HG03565 (cell line): ENCODE measurements around the gene SFXN4.
"Not testable (repeated sequence)": the region's sequence is repeated elsewhere in the genome, so short reads cannot be mapped to it uniquely, and the experiment has no call there.

ENCODE experiments used
- ATAC-seq: cut with Tn5 transposase; IDR thresholded peaks from one replicate; pipeline ENCODE4 v1.9.1; 2021; ENCODE audit warnings: mild to moderate bottlenecking, moderate library complexity; ENCODE audit not compliant: unreplicated experiment

Gene SFXN4

DNA sequence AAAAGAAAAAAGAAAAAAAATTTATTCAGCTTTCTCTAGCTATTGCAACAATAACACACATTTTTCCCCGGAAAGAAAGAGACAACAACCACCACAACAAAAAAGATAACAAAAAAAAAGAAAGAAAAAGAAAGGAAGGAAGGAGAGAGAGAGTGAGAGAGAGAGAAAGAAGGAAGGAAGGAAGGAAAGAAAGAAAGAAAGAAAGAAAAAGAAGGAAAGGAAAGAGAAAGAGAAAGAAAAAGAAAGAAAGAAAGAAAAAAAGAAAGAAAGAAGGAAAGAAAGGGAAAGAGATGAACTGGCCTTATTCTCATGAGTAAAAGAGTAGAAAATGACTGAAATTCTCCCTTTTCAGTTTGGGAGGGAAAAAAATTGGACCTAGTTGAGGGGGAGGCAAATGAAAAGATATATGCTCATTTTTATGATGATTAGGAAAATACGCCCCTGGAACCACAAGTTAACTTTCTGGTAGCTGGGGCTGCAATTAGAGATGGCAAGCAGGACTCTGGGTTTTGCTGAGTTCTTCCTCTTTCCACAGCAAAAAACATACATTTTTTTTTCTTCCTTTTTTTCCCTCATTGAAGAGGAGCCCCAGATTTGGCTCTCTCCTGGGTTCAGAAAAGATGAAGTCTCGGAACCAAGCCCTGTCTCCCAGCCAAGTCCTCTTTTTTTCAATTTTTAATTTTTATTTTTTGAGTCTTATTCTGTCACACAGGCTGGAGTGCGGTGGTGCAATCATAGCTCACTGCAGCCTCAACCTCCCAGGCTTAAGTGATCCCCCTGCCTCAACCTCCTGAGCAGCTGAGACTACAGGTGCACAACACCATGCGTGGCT lies 25.7 kb upstream of the SFXN4 start:
- no peak for ATAC-seq

DNA sequence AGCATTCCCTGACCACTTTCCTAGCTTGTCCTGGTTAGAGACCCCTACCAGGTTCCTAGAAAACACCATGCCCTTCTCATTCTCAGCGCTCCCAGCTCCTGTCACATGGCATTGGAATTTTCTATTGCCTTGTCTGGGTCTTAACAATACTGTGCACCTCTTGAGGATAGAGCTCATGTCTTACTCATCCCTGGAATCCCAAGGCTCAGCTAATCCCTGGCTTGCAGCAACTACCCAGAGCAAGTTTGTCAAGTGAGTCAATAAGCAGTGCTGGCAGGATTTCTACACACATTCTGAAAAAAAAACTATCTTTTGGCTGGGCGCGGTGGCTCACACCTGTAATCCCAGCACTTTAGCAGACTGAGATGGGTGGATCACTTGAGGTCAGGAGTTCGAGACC lies 24.8 kb upstream of the SFXN4 start:
- ATAC-seq = no peak

DNA sequence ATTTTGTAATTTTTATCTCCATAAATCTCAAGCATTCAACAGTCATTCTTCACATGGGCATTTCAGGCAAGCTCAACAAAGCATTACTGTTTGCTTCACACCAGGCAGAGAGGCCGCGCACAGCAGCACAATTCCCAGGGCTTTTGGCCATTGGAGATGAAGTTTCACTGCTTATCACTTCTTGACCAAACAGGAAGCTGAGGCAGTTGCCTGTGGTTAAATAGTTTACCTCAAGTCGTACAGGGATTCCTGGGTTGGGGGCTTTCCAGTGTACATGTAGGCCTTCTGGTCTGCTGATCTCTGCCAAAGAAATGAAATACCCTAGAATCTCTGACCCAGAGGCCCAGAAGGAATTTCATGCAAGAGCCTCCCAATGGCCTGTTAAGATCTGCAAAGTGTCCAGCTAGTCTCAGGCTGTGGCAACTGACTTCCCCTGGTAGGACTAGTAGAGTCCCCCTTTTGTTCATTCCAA lies 24.3 kb upstream of the SFXN4 start:
- peak; percentile 56 for ATAC-seq

DNA sequence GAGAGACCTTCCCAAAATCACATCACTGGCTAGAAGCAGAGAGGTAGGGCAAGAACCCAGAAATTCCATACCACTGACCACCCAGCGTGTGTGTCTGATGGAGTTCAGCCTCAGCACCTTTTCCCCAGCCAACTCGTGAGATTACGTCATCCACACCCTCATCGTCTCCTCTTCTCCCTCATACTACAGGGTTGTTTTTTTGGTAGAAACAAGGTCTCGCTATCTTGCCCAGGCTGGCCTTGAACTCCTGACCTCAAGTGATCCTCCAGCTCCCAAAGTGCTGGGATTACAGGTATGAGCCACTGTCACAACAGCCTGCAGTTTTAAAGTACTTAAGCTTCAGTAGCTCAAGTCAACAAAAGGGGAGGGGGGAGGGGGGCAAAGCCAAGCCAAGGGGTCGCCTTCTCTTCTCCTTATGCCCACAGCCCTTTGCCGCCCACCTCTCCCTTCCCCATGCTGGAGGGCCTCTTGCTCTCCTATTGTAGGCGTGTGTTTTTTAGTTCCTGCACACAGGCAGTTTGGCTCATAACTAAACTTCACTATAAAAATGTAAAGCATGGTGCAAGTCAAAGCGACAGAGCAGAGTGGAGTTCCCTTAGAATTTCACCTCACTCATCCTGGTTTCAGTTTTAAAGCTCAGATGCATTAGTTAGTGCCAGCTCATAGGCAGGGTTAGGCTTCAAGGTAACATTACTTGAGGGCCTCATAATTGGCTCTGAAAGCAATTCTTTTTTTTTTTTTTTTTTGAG lies 18.3 kb upstream of the SFXN4 start:
- no peak for ATAC-seq

DNA sequence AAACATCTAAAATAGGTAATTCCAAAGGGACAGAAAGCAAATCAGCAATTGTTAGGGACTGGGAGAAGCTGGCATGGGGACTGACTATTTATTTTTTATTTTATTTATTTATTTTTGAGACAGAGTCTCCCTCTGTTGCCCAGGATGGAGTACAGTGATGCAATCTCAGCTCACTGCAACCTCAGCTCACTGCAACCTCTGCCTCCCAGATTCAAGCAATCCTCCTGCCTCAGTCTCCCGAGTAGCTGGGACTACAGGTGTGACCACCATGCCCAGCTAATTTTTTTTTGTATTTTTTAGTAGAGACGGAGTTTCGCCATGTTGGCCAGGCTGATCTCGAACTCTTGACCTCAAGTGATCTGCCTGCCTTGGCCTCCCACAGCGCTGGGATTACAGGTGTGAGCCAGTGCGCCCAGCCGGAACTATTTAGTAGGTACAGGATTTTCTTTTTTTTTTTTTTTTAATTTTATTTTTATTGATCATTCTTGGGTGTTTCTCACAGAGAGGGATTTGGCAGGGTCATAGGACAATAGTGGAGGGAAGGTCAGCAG lies 15.4 kb upstream of the SFXN4 start:
- not testable (repeated sequence) for ATAC-seq

DNA sequence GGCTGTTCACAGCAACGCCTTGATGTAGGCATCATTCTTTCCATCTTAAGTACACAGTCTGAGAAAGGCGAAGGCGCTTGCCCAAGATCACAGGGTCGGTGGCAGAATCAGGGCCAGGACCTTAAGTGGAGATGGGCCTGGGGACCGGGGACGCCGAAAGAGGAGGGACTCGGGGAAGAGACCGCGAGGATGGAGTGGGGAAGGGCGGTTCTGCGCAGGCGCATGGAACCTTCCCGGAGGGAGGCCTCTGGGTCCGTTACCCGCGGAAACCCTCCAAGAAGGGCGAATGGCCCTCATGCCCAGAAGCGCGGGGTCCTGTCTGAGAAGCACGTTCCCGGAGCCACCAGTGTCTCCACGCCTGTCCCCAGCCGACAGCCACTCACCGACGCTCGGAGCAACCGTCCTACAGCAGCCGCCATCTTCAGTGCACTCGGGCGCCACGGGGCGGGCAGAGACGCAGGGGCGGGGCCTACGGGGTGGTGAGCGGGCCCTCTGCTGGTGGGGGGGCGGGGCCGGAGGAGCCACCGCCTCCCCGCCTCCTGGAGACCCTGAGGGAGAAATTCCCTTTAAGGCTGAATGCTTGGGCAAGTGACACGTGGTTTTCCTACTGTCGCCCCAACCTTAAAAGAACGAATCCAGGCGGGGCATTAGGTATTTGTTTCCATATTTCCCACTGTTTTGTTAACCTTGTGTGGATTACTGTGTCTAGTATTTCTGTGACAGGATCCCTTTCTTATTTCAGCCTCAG lies 13.0 kb upstream of the SFXN4 start, which contains the start of gene PRDX3:
PRDX3 (minus strand) TSS at position 441 of the 748 bp plus-strand sequence; CDS start at position 419, 22 bp downstream.
- ATAC-seq = peak; percentile 64

DNA sequence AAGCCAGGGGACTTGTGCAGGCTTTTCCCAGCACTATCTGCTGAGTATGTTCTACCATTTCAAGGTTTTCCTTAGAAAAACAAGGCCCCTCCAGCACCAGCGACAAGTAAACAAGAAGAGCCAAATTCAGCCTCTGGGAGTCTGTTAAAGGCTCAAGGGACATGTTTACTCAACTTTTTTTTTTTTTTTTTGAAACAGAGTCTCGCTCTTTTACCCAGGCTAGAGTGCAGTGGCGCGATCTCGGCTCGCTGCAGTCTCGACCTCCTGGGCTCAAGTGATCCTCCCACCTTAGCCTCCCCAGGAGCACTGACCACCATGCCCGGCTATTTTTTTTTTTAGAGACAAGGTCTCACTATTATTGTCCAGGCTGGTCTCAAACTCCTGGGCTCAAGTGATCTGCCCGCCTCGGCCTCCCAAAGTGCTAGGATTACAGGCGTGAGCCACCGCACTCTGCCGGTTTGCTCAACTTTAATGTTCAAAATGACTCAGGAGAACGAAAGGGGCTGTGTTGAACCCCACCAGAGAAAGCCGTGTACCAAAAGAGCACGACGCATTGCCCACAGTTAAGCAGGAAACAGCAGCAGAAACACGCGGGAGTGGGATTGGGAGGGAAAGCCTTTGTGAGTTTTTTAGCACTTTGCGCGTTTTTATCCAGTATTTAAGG lies 12.3 kb upstream of the SFXN4 start:
- no peak for ATAC-seq

DNA sequence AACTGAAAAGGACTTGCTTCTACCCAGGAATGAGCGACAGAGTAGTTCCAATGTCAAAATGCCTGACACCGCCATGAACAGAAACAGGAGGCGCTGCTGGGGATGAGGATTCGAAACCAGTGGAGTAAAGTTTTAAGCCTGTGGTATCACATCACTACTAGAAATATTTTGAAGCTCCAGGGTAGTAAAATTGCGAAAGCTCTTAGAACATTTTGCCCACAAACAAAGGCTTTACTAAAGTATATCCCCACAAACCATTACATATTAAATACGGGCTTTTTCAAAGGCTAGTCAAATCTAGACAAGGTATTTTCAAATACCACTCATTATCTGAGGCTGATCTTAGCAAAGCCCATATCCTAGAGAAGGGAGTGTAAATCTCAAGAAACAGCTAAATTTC lies 10.7 kb upstream of the SFXN4 start:
- ATAC-seq = no peak

DNA sequence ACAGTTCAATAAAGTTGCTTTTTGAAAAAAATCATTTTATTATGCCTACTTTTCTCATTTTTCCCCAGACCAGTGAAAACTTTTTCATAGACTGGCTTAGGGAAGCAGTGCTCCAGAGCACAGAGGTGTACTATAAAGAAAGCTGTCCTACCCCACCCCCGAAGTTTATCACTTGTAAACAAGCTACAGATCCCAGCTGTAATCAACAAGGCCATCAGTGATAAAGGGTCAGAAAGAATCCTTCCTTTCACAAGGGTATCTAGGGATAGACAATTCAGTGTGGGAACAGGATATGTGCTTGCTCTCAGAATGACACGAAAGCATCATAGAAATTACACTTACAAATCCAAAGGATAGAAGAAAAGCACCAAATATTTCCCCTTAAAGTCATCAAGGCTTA lies 8.6 kb upstream of the SFXN4 start:
- no peak for ATAC-seq

DNA sequence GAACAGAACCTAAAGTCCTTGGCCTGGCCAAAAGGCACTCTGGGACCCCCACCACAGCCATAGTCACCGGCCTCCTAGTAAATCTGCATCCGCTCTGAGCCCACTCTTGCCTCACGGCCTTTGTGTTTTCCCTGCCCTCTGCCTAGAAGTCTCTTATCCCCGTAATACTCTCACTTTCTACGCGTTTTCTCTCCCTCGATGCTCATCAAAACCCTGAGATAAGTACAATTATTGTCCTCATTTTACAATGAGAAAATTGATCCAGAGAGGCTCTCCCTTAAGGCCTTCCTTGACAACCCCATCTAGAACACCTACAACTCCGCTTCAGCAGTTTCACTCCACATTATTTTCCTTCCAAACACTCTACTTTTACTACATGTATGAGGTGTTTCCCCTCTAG lies 1.5 kb upstream of the SFXN4 start:
- ATAC-seq = no peak

DNA sequence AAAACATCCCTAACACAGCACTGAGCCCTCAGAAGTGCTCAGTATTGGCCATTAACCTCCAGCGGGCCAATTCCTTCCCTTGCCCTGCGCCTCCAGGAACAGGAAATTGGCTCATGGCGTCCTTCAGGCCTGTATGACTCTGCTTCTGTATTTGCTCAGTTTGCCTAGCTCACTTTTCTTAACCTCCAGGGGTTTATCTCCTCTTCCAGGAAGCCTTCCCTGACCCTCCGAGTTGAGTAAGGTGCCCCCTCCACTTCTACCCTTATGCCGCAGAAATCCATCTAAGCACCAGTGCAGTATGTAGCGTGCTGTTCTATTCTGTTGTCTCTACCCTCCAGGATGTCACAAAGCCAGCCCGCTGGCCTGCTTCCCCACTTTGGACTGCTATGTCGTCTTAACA lies 1.1 kb upstream of the SFXN4 start:
- no peak for ATAC-seq

DNA sequence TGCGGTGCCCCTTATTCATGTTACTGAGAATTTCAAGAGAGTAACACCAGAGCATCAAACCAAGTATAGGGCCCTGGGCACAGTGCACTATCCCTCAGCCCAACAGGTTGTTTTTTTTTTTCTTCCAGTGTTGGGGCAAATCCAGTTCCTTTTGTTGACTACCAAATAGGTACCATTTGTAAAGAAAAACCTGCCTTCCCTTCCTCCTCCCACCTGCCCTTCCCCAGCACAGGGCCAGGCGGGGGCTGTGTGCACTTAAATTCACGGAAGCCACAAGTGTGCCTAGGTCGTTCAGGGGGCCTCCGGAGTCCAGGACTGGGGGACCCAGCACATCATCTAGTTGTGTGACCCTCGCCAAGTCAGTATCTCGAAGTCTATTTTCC lies 595 bp upstream of the SFXN4 start:
- ATAC-seq = no peak

DNA sequence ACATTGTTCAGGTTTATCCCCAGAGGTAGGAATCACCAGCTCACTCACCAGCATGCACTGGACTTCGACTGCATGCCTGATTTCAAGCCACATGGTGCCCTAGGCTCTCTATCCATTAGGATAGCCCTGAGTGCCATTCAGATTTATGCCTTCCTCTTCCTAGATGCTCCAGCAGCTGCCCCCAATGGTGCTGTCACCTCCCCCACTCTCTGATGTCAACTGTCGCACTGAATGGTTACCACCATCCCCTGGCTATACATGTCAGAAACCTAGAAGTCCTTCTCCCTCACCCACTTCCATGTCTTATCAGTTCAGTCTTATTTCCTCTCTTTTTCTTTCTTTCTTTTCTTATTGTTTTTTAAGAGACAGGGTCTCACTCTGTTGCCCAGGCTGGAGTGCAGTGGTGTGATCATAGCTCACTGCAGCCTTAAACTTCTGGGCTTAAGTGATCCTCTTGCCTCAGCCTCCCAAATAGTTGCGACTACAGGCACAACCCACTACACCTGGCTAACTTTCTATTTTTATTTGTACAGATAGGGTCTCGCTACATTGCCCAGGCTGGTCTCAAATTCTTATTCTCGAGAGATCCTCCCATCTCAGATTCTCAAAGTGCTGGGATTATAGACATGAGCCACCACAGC lies 2.9 kb downstream of the SFXN4 start:
- ATAC-seq = no peak

DNA sequence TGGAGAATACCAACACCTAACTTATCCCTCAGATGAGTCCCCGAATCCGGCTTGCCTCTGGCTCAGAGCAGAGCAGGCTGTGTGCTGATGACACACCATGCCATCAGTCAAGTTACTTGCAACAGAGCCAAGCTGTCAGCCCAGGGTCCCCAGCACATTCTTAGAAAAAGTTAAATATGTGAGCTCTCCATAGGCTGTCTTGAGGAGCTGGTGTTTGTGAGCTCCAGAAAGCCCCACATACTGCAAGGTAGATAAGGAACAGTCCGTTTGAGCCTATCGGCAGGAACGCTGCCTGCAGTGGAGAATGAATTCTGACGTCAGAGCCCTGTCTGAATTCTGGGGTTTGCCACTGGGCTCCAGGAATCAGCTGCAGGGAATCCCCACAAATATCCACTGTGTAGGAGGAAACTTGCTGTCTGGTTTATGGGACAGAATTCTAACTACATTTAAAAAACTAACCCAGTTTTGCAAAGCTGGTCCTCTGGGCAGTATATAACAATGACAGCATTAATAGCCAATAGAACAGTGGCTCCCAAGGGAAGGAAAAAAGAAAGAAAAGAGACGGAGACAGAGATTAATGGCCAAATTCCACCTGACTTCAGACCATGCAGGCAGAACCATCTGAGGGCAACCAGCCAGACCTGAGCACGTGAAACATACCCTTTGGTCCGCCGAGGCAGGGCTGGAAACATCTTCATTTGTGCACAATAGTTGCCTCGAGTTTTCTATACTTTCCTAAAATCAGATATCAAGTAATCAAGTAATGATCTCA lies 3.6 kb downstream of the SFXN4 start:
- ATAC-seq = no peak

DNA sequence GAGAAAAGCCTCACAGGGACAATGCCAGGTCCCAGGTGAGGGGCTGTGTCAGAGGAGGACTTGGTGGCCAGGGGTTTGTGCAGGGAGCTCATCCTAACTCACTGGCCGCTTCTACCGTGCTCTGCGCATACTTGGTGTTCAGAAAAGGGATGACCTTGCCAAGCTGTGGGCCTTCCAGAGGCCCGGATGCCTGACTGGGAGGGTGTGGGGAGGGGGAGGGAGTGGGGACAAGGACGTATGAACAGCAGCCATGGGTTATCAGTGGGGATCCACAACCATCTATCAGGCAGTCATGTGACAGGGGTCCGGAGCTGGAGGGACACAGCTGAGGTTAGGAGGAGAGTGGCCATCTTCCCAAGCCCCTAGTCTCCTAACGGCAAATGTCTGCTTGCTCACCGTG lies 6.2 kb downstream of the SFXN4 start:
- no peak for ATAC-seq

DNA sequence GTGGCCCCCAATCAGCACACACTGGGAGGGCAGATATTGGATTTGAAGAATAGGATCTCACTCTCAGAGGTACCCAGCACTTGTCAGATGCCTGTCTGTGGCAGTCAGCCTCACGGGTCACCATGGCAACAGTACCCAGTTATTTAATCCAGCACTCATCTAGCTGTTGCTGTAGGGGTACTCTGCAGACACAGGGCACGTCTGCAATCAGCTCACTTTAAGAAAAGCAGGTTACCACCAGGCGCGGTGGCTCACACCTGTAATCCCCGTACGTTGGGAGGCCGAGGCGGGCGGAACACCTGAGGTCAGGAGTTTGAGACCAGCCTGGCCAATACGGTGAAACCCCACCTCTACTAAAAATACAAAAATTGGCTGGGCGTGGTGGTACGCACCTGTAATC lies 11.9 kb downstream of the SFXN4 start:
- no peak for ATAC-seq

DNA sequence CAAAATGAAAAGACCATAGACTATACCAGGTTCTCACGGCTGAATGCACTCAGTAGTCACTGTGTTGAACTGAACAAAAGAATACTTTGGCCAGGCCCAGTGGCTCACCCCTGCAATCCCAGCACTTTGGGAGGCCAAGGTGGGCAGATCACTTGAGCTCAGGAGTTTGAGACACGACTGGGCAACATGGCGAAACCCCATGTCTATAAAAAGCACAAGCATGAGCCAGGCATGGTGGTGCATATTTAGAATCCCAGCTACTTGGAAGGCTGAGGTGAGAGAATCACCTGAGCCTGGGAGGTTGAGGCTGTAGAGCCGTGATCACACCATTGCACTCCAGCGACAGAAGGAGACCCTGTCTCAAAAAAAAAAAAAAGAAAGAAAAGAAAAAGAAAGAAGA lies 12.5 kb downstream of the SFXN4 start:
- no peak for ATAC-seq

DNA sequence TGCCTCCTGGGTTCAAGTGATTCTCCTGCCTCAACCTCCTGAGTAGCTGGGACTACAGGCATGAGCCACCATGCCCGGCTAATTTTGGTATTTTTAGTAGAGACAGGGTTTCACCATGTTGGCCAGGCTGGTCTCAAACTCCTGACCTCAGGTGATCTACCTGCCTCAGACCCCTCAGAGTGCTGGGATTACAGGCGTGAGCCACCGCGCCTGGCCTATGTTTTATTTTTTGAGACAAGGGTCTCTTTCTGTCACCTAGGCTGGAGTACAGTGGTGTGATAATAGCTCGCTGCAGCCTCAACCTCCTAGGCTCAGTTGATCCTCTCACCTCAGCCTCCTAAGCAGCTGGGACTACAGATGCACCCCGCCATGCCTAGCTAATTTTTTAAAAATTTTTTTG lies 13.9 kb downstream of the SFXN4 start:
- not testable (repeated sequence) for ATAC-seq

DNA sequence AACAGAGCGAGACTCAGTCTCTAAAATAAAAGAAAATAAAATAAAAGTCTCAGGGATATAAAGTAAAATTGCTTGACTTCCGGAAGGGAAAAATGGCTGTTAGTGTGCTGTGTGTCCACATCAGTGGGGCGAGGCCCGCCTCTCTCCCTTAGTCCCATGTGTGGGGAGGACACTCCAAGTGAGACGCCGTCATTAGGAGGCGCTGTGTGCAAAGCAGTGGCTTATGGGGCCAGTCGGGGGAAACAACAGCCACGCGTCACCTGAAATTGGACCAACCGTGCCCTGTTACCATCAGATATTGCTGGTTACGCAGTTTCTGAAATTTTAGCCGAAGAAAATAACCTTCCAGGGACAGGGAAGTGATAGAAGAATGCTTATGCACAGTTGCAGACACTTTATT lies 15.8 kb downstream of the SFXN4 start:
- no peak for ATAC-seq
